K562 (cell line): ENCODE data around the gene CDCA3. TPM values are rescaled to one million over a fixed set of nuclear protein-coding genes. Genes with fewer than 3 reads are reported as not detected.

Experiments used
- ATAC-seq: fragments of 200-7000 bp; cut with Tn5 transposase; 3 replicates; pipeline ENCODE4 v1.9.1; 2020; ENCODE audit warnings: moderate library complexity
- BruUV-seq: library from RNA; stranded (reverse); fragments of 400-500 nt; replicated peaks from 2 replicates; lab custom pipeline; 2021; lab: Mats Ljungman, UMichigan
- CTCF ChIA-PET: fragments of 300-600 bp; formaldehyde crosslinking; extraction: SDS; loops from one replicate; lab custom pipeline; 2021; ENCODE audit warnings: low intra/inter-chr PET ratio; lab: Yijun Ruan, JAX
- POLR2A ChIA-PET: fragments of 300-600, 350-650 bp; sonication (Branson Sonifier 250); formaldehyde crosslinking; extraction: SDS; loops from one replicate; lab custom pipeline; 2021; ENCODE audit warnings: antibody characterized with exemption, inconsistent platforms; lab: Yijun Ruan, JAX
- DNase-seq, 4 experiments: peaks; one replicate each; pipeline versions ENCODE4 v3.0.0 to v3.0.0-alpha.2; 2011 to 2018; ENCODE audit warnings: low spot score in 3 of 4, mixed read lengths in 3 of 4; ENCODE audit errors: extremely low read depth in 1 of 4
- FAIRE-seq: peaks from 2 replicates; lab custom pipeline; 2011; peaks lifted over from hg19 to GRCh38; lab: Jason Lieb, UNC
- H2AFZ ChIP-seq: 2 replicates; pipeline ENCODE4 v1.6.0; 2011; ENCODE audit warnings: low read depth, low read length, control low read depth, inconsistent platforms
- H3K27ac ChIP-seq: fragments of 200-600 bp; 3 replicates; pipeline ENCODE4 v1.8.0; 2011; ENCODE audit warnings: low read depth, mild to moderate bottlenecking, control low read depth, inconsistent platforms, low read length, moderate library complexity, mixed read lengths; ENCODE audit errors: extremely low read depth
- H3K27me3 ChIP-seq, 2 experiments: fragments of 300-600 bp in 1 of 2; 2 replicates in 1 of 2; 3 replicates in 1 of 2; pipeline versions ENCODE4 v1.6.0 to v1.8.0; 2011; ENCODE audit warnings: inconsistent platforms in 2 of 2, low read length in 2 of 2, mild to moderate bottlenecking in 1 of 2, mixed read lengths in 1 of 2, moderate library complexity in 1 of 2; ENCODE audit not compliant: control insufficient read depth in 2 of 2, insufficient read depth in 2 of 2
- H3K36me3 ChIP-seq: fragments of 300-600 bp; 3 replicates; pipeline ENCODE4 v1.8.0; 2011; ENCODE audit warnings: mild to moderate bottlenecking, low read length, inconsistent platforms; ENCODE audit not compliant: control insufficient read depth, insufficient read depth
- H3K4me1 ChIP-seq, 2 experiments: fragments of 200-600 bp in 1 of 2; replicated peaks in 1 of 2; 2 replicates in 1 of 2; 3 replicates in 1 of 2; pipeline versions ENCODE4 v1.5.1 to v1.8.0; 2011; ENCODE audit warnings: inconsistent platforms in 2 of 2, low read length in 2 of 2, mild to moderate bottlenecking in 1 of 2, mixed read lengths in 1 of 2, moderate library complexity in 1 of 2; ENCODE audit not compliant: control insufficient read depth in 2 of 2, insufficient read depth in 2 of 2
- H3K4me2 ChIP-seq: 2 replicates; pipeline ENCODE4 v1.6.1; 2011; ENCODE audit warnings: low read length, control low read depth, inconsistent platforms, mixed read lengths; ENCODE audit not compliant: insufficient read depth
- H3K4me3 ChIP-seq: fragments of 200-600 bp; sonication (generic), shearing (Covaris generic); 2 replicates; pipeline ENCODE4 v1.5.1; 2016; ENCODE audit warnings: control low read depth, inconsistent platforms
- H3K79me2 ChIP-seq: fragments of 200-600 bp; 3 replicates; pipeline ENCODE4 v1.8.0; 2011; ENCODE audit warnings: low read length, inconsistent platforms; ENCODE audit not compliant: control insufficient read depth, insufficient read depth
- H3K9ac ChIP-seq, 2 experiments: 2 replicates each; pipeline versions ENCODE4 v1.6.0 to v1.6.1; 2011; ENCODE audit warnings: low read depth in 2 of 2, low read length in 2 of 2, control low read depth in 1 of 2, inconsistent platforms in 1 of 2, mild to moderate bottlenecking in 1 of 2, mixed read lengths in 1 of 2; ENCODE audit not compliant: insufficient read depth in 1 of 2
- H3K9me1 ChIP-seq: one replicate; pipeline ENCODE4 v1.6.0; 2011; ENCODE audit warnings: inconsistent platforms, mild to moderate bottlenecking, low read length, moderate library complexity; ENCODE audit not compliant: control insufficient read depth, insufficient read depth
- H3K9me3 ChIP-seq: replicated peaks from 2 replicates; pipeline ENCODE4 v1.5.1; 2011; ENCODE audit warnings: low read depth, low read length, inconsistent platforms; ENCODE audit not compliant: control insufficient read depth, insufficient read depth
- H4K20me1 ChIP-seq: replicated peaks from 2 replicates; pipeline ENCODE4 v1.6.1; 2011; ENCODE audit warnings: low read length, inconsistent platforms, mixed read lengths; ENCODE audit not compliant: control insufficient read depth, insufficient read depth
- BDP1 ChIP-seq: IDR thresholded peaks from 3 replicates; pipeline ENCODE4 v1.6.1; 2011; ENCODE audit not compliant: insufficient read length, insufficient read depth
- DPF2 ChIP-seq: fragments of 450-650 bp; IDR thresholded peaks from 2 replicates; pipeline ENCODE4 v1.6.1; 2016
- E2F5 ChIP-seq: sonication (generic); formaldehyde crosslinking; IDR thresholded peaks from 2 replicates; pipeline ENCODE4 v1.8.0; 2022; ENCODE audit warnings: mild to moderate bottlenecking, missing genetic modification reagents
- EHMT2 ChIP-seq: fragments of 450-650 bp; IDR thresholded peaks from 2 replicates; pipeline ENCODE4 v1.6.1; 2018; ENCODE audit warnings: antibody characterized with exemption
- FUS ChIP-seq: fragments of 200-400 bp; formaldehyde crosslinking; optimal IDR thresholded peaks from 2 replicates; pipeline ENCODE3; 2017; ENCODE audit warnings: low read depth, low read length
- GTF2F1 ChIP-seq: IDR thresholded peaks from 2 replicates; pipeline ENCODE4 v1.6.1; 2011; ENCODE audit warnings: low read depth, low read length, improper control_type of control experiment
- HDAC1 ChIP-seq, 2 experiments: fragments of 450-650 bp; IDR thresholded peaks; 2 replicates each; pipeline ENCODE4 v1.6.1; 2016 to 2017; ENCODE audit warnings: inconsistent platforms in 1 of 2, mild to moderate bottlenecking in 1 of 2, moderate library complexity in 1 of 2
- KLF6 ChIP-seq: fragments of 250-450 bp; sonication (Bioruptor Pico); IDR thresholded peaks from 2 replicates; pipeline ENCODE4 v1.4.0; 2020; ENCODE audit warnings: mild to moderate bottlenecking, moderate library complexity, borderline replicate concordance
- MCM2 ChIP-seq: fragments of 450-650 bp; IDR thresholded peaks from 2 replicates; pipeline ENCODE4 v1.6.1; 2017; ENCODE audit warnings: low read depth, mild to moderate bottlenecking
- MEF2D ChIP-seq: conservative IDR thresholded peaks from 2 replicates; pipeline ENCODE4 v1.6.1; 2016; ENCODE audit warnings: low read depth, missing genetic modification characterization, missing compliant biosample characterization
- OTX1 ChIP-seq: fragments of 450-650 bp; formaldehyde crosslinking; IDR thresholded peaks from 2 replicates; pipeline ENCODE4 v1.4.0; 2022; ENCODE audit warnings: mild to moderate bottlenecking
- POLR2H ChIP-seq: IDR thresholded peaks from 2 replicates; pipeline ENCODE4 v1.6.1; 2016; ENCODE audit warnings: missing genetic modification characterization, low read depth, mild to moderate bottlenecking, control low read depth, missing compliant biosample characterization, moderate library complexity
- RBM14 ChIP-seq: fragments of 200-400 bp; formaldehyde crosslinking; IDR thresholded peaks from 2 replicates; pipeline ENCODE4 v1.6.1; 2018; ENCODE audit warnings: low read depth, mild to moderate bottlenecking, low read length, moderate library complexity, borderline replicate concordance; ENCODE audit not compliant: insufficient read depth
- RBM17 ChIP-seq: fragments of 200-400 bp; formaldehyde crosslinking; IDR thresholded peaks from 2 replicates; pipeline ENCODE4 v1.6.1; 2017; ENCODE audit warnings: low read depth, mild to moderate bottlenecking, low read length, borderline replicate concordance
- RFX5 ChIP-seq: IDR thresholded peaks from 2 replicates; pipeline ENCODE4 v1.6.1; 2011; ENCODE audit warnings: low read depth, mild to moderate bottlenecking, improper control_type of control experiment, low read length
- SIN3A ChIP-seq, 2 experiments: fragments of 150-350 bp in 1 of 2; IDR thresholded peaks; 2 replicates each; pipeline ENCODE4 v1.6.1; 2011 to 2016; ENCODE audit warnings: borderline replicate concordance in 2 of 2, low read depth in 2 of 2, low read length in 2 of 2, mild to moderate bottlenecking in 2 of 2, moderate library complexity in 2 of 2; ENCODE audit not compliant: control insufficient read depth in 1 of 2
- SMAD3 ChIP-seq: fragments of 450-650 bp; formaldehyde crosslinking; conservative IDR thresholded peaks from 2 replicates; pipeline ENCODE4 v1.4.0; 2020; ENCODE audit warnings: mild to moderate bottlenecking
- SRSF1 ChIP-seq: fragments of 200-400 bp; formaldehyde crosslinking; IDR thresholded peaks from 2 replicates; pipeline ENCODE4 v1.6.1; 2017; ENCODE audit warnings: mild to moderate bottlenecking, low read depth, low read length, moderate library complexity
- TEAD2 ChIP-seq: fragments of 450-650 bp; IDR thresholded peaks from 2 replicates; pipeline ENCODE4 v1.6.1; 2016; ENCODE audit warnings: missing genetic modification characterization, control low read depth, missing compliant biosample characterization
- ZNF165 ChIP-seq: fragments of 250-450 bp; sonication (Bioruptor Pico); IDR thresholded peaks from 2 replicates; pipeline ENCODE4 v1.4.0; 2020; ENCODE audit warnings: borderline replicate concordance
- ZNF436 ChIP-seq: fragments of 250-450, 450-650 bp; sonication (Bioruptor Pico); formaldehyde crosslinking; IDR thresholded peaks from 2 replicates; pipeline ENCODE4 v1.7.0; 2020; ENCODE audit warnings: mild to moderate bottlenecking
- WGBS: fragments of 100-300 bp; shearing (Covaris generic); methylation state at CpG from one replicate; pipeline ENCODE4 v1.1.6; 2016; ENCODE audit warnings: low coverage, mixed read lengths; ENCODE audit not compliant: insufficient coverage; ENCODE audit errors: missing lambda C conversion rate; 5-methylcytosine and 5-hydroxymethylcytosine counted together
- in situ Hi-C: fragments of 300-500 bp; cut with MboI; formaldehyde crosslinking; loops from 4 replicates; pipeline ENCODE4 v1.15.0; 2018; ENCODE audit warnings: inconsistent platforms, mixed read lengths
- intact Hi-C: fragments of 100-400 bp; cut with micrococcal nuclease; formaldehyde crosslinking; loops from 2 replicates; pipeline ENCODE4 v1.14.2; 2022
- polyA plus RNA-seq, 8 experiments: library from polyadenylated mRNA; depleted of rRNA in 4 of 8; stranded (reverse) in 5 of 8; unstranded in 3 of 8; fragments of >200 nt; fragmentation: Nextera tagmentation in 2 of 8; fragmentation: Illumina TruSeq in 1 of 8; extraction: Ambion mirVana in 2 of 8; extraction: Trizol in 1 of 8; gene quantifications; 2 replicates each; pipeline versions ENCODE4 v1.2.1 to v1.2.3, GENCODE V29; 2011 to 2014; ENCODE audit warnings: inconsistent platforms in 1 of 8, missing spikeins in 1 of 8
- total RNA-seq, 7 experiments: library from RNA; depleted of rRNA in 6 of 7; stranded (reverse); fragments of >200 nt in 6 of 7; fragmentation: Illumina TruSeq in 2 of 7; extraction: Trizol in 2 of 7; gene quantifications; 2 replicates each; pipeline versions ENCODE4 v1.2.1 to v1.2.3, GENCODE V29; 2011 to 2021; ENCODE audit warnings: low replicate concordance in 1 of 7

CDCA3 gene
- total and polyA plus RNA-seq, 9 of the 15 experiments (the other 6 are each of a cell fraction or from before 2014, with no cell fraction given) = 24.2 to 80.8 (median 55.1) TPM

DNA sequence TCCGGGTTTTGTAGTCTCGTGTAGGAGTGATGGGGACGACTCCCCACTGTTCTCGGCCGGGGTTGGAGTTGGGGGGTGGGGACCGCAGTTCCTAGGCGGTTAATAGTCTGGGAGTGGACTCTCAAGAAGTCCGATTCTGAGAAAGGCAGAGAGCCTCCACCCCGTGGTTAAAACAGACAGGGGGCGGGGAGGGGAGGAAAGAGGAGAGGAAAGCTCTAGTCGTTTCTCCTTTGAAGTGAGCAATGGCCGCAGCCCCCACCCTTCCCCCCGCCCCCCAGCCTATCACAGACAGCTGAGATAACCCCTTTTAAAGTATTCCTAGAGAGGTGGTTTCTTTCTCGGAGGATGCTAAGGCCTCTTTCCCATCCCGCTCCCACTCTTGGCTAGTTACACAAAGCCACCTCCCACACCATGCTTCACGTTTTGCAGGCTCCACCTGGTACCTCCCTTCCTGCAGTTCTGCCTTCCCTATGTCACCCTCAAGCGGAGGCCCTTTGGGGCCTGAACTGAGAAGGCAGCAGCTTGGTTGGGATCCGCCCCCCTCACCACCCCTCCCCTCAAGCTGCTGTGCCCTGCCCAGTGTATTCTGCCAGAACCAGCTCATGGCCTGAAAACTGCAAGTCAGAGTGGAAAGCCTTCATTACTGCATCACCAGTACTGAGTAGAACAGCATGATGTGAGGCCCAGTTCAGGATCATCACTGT, 1.7 kb upstream of the CDCA3 start (continued):
- TF ChIP-seq KLF6 (CRISPR knock-in tag) (no peak), SIN3A (IDR thresholded peaks at IDR 0.05; ENCODE audit: borderline replicate concordance in 2 of 2, control insufficient read depth in 1 of 2, low read depth in 2 of 2, low read length in 2 of 2) (0 out of 4 replicates have a peak, but pooled peaks of 1 of the 2 experiments have one; percentile 13), FUS (no peak), RBM14 (no peak)

GRCh38 chr12:6851921-6852650, 1.0 kb upstream of the CDCA3 start, which contains the start of gene USP5:
USP5 (plus strand) TSS chr12:6852150; CDS start chr12:6852180, 30 bp downstream.
- H3K79me2 ChIP-seq = peaks cover 53% of the 10 kb centered on the region
- intact Hi-C loops (no loop called here), in situ Hi-C loops (no loop called here)
- peaks cover 3% of the 10 kb centered on the region for H3K9me1 ChIP-seq
- H3K27ac ChIP-seq = peak within 1 kb of the TSS; percentile 87
- peak within 1 kb of the TSS; percentile 87 for H2AFZ ChIP-seq
- peak within 1 kb of the TSS; percentile 91 for H3K4me2 ChIP-seq
- peak within 1 kb of the TSS; percentile 89 to 96 for H3K9ac ChIP-seq
- no peaks in the 10 kb centered on the region for H3K27me3 ChIP-seq
- FAIRE-seq = no peak
- no peaks in the 10 kb centered on the region for H3K9me3 ChIP-seq
- ChIA-PET POLR2A (interaction anchor here (0.6 to 7.4 kb wide), 14 partner anchors 8 to 318 kb away, joined by 3 to 174 read pairs (median 5); partner anchors contain the start of genes C12orf57, COPS7A, GAPDH and GNB3), CTCF (no interaction called here)
- peak; percentile 87 for ATAC-seq
- peaks cover 67% of the 10 kb centered on the region; the same call in 2 of the 3 replicates for H3K36me3 ChIP-seq
- H3K4me3 ChIP-seq = peak within 1 kb of the TSS; percentile 79
- no peaks in the 10 kb centered on the region; the same call in 1 of the 2 replicates for H4K20me1 ChIP-seq
- peaks cover 12 to 18% of the 10 kb centered on the region in 2 experiments; a peak in 4 of 5 replicates for H3K4me1 ChIP-seq
- peak; percentile 87 to 98 (median 90) for DNase-seq
- 0% methylated on average over 43 of the region's 65 CpGs for WGBS
- TSS peak; percentile 81 for BruUV-seq
- TF ChIP-seq EHMT2 = no peak
- no peak for TF ChIP-seq GTF2F1
- peak; percentile 73 for TF ChIP-seq TEAD2 (tag)
- TF ChIP-seq MCM2 = no peak
- TF ChIP-seq DPF2 = no peak
- TF ChIP-seq RBM17 = no peak
- no peak for TF ChIP-seq RFX5
- TF ChIP-seq ZNF436 = no peak
- TF ChIP-seq POLR2H (tag) = no peak
- TF ChIP-seq MEF2D (tag) = peak; percentile 85
- peak; percentile 91 for TF ChIP-seq ZNF165 (CRISPR knock-in tag)
- no peak for TF ChIP-seq SRSF1
- TF ChIP-seq SMAD3 (CRISPR knock-in tag) = peak; percentile 94
- TF ChIP-seq HDAC1 (IDR thresholded peaks at IDR 0.05) = peak in 1 of 2 experiments; percentile 68; a peak in 2 of 4 replicates
- no peak for TF ChIP-seq OTX1 (CRISPR knock-in tag)
- TF ChIP-seq BDP1 = no peak
- no peak for TF ChIP-seq E2F5 (CRISPR knock-in tag)
